ENCODE data around the gene TRMO. TPM values are rescaled to one million over a fixed set of nuclear protein-coding genes. Genes with fewer than 3 reads are reported as not detected.

TRMO gene
- total RNA-seq, 1 donor from 2014 or later = 11.2 TPM

- peaks cover 5% of the 10 kb centered on the region for H3K36me3 Mint-ChIP-seq (ENCODE audit: unreplicated experiment)
- H3K9me3 Mint-ChIP-seq (ENCODE audit: unreplicated experiment) = no peaks in the 10 kb centered on the region
- TF ChIP-seq CTCF (IDR thresholded peaks at IDR 0.05; ENCODE audit: partially characterized antibody, unreplicated experiment) = no peak
- no peak for DNase-seq
- H3K27ac Mint-ChIP-seq (ENCODE audit: unreplicated experiment) = no peak overlapping the region
- H3K4me3 Mint-ChIP-seq (ENCODE audit: unreplicated experiment) = no peak overlapping the region
- H3K27me3 Mint-ChIP-seq (ENCODE audit: unreplicated experiment) = no peaks in the 10 kb centered on the region
- H3K4me1 Mint-ChIP-seq (ENCODE audit: low read depth, unreplicated experiment) = no peaks in the 10 kb centered on the region
These were observed 10.8 kb downstream of the TRMO start for GRCh38 chr9:97911528-97911927.

- no peaks in the 10 kb centered on the region for H3K4me1 Mint-ChIP-seq (ENCODE audit: low read depth, unreplicated experiment)
- no peaks in the 10 kb centered on the region for H3K27me3 Mint-ChIP-seq (ENCODE audit: unreplicated experiment)
- no peak overlapping the region for H3K27ac Mint-ChIP-seq (ENCODE audit: unreplicated experiment)
- peaks cover 5% of the 10 kb centered on the region for H3K36me3 Mint-ChIP-seq (ENCODE audit: unreplicated experiment)
- TF ChIP-seq CTCF (IDR thresholded peaks at IDR 0.05; ENCODE audit: partially characterized antibody, unreplicated experiment) = no peak
- peaks cover 2% of the 10 kb centered on the region for H3K9me3 Mint-ChIP-seq (ENCODE audit: unreplicated experiment)
- DNase-seq = no peak
- H3K4me3 Mint-ChIP-seq (ENCODE audit: unreplicated experiment) = no peak overlapping the region
These were observed 11.9 kb downstream of the TRMO start for GRCh38 chr9:97910357-97910756.

- no peaks in the 10 kb centered on the region for H3K27me3 Mint-ChIP-seq (ENCODE audit: unreplicated experiment)
- peaks cover 2% of the 10 kb centered on the region for H3K9me3 Mint-ChIP-seq (ENCODE audit: unreplicated experiment)
- H3K4me1 Mint-ChIP-seq (ENCODE audit: low read depth, unreplicated experiment) = no peaks in the 10 kb centered on the region
- TF ChIP-seq CTCF (IDR thresholded peaks at IDR 0.05; ENCODE audit: partially characterized antibody, unreplicated experiment) = no peak
- no peak for DNase-seq
- H3K27ac Mint-ChIP-seq (ENCODE audit: unreplicated experiment) = no peak overlapping the region
- no peak overlapping the region for H3K4me3 Mint-ChIP-seq (ENCODE audit: unreplicated experiment)
- peaks cover 5% of the 10 kb centered on the region for H3K36me3 Mint-ChIP-seq (ENCODE audit: unreplicated experiment)
These were observed 13.6 kb downstream of the TRMO start for GRCh38 chr9:97908705-97909104.

- no peak for TF ChIP-seq CTCF (IDR thresholded peaks at IDR 0.05; ENCODE audit: partially characterized antibody, unreplicated experiment)
- H3K4me3 Mint-ChIP-seq (ENCODE audit: unreplicated experiment) = no peak overlapping the region
- no peaks in the 10 kb centered on the region for H3K27me3 Mint-ChIP-seq (ENCODE audit: unreplicated experiment)
- no peak overlapping the region for H3K27ac Mint-ChIP-seq (ENCODE audit: unreplicated experiment)
- no peaks in the 10 kb centered on the region for H3K4me1 Mint-ChIP-seq (ENCODE audit: low read depth, unreplicated experiment)
- peaks cover 5% of the 10 kb centered on the region for H3K36me3 Mint-ChIP-seq (ENCODE audit: unreplicated experiment)
- H3K9me3 Mint-ChIP-seq (ENCODE audit: unreplicated experiment) = peaks cover 2% of the 10 kb centered on the region
- no peak for DNase-seq
These were observed 14.7 kb downstream of the TRMO start for GRCh38 chr9:97907632-97908031.

GRCh38 chr9:97907046-97907445, 15.3 kb downstream of the TRMO start:
- Mint-ChIP-seq H3K9me3 (ENCODE audit: unreplicated experiment) (peaks cover 2% of the 10 kb centered on the region), H3K4me1 (ENCODE audit: low read depth, unreplicated experiment) (no peaks in the 10 kb centered on the region), H3K4me3 (ENCODE audit: unreplicated experiment) (no peak overlapping the region), H3K27ac (ENCODE audit: unreplicated experiment) (no peak overlapping the region), H3K27me3 (ENCODE audit: unreplicated experiment) (no peaks in the 10 kb centered on the region), H3K36me3 (ENCODE audit: unreplicated experiment) (peaks cover 5% of the 10 kb centered on the region)
- TF ChIP-seq CTCF (IDR thresholded peaks at IDR 0.05; ENCODE audit: partially characterized antibody, unreplicated experiment) = no peak
- DNase-seq = no peak

Measured in glutamatergic neuron (in vitro differentiated cells).